SIG-M5 treated with dmso at 0.1 percent for 504 hours (cell line): ENCODE results near the gene ZNF275.
"Not testable (repeated sequence)": the region's sequence is repeated elsewhere in the genome, so short reads cannot be mapped to it uniquely, and the experiment has no call there.

ENCODE experiments used
- DNase-seq: peaks from one replicate; lab custom pipeline; 2025; ENCODE audit not compliant: unreplicated experiment; lab: John Stamatoyannopoulos, UW

The ZNF275 gene

GRCh38 chrX:153353416-153353815, 19.5 kb downstream of the ZNF275 start:
- DNase-seq: no peak

- DNase-seq: no peak
These were observed 23.9 kb downstream of the ZNF275 start for GRCh38 chrX:153357877-153358276.

GRCh38 chrX:153361781-153362397, 27.9 kb downstream of the ZNF275 start:
- no peak for DNase-seq

- no peak for DNase-seq
These were observed 31.7 kb downstream of the ZNF275 start for GRCh38 chrX:153365670-153366069.

- DNase-seq: no peak
These were observed 32.2 kb downstream of the ZNF275 start for GRCh38 chrX:153366119-153366518.

- no peak for DNase-seq
These were observed 33.1 kb downstream of the ZNF275 start for GRCh38 chrX:153366878-153367538.

- no peak for DNase-seq
These were observed 36.5 kb downstream of the ZNF275 start for GRCh38 chrX:153370293-153371055.

- DNase-seq: no peak
These were observed 37.3 kb downstream of the ZNF275 start for GRCh38 chrX:153371256-153371655.

- no peak for DNase-seq
These were observed 39.0 kb downstream of the ZNF275 start for GRCh38 chrX:153372949-153373348.

GRCh38 chrX:153374426-153374825, 40.5 kb downstream of the ZNF275 start:
- DNase-seq: no peak

- no peak for DNase-seq
These were observed 41.6 kb downstream of the ZNF275 start for GRCh38 chrX:153375571-153375970.

- DNase-seq: no peak
These were observed 43.8 kb downstream of the ZNF275 start for GRCh38 chrX:153377727-153378126.

- DNase-seq: no peak
These were observed 44.7 kb downstream of the ZNF275 start for GRCh38 chrX:153378607-153379006.

- DNase-seq: no peak
These were observed 45.6 kb downstream of the ZNF275 start for GRCh38 chrX:153379508-153379907.

- DNase-seq: no peak
These were observed 46.1 kb downstream of the ZNF275 start for GRCh38 chrX:153379971-153380581.

GRCh38 chrX:153380691-153381090, 46.7 kb downstream of the ZNF275 start:
- no peak for DNase-seq

GRCh38 chrX:153381684-153382532, 48.0 kb downstream of the ZNF275 start:
- DNase-seq: no peak

- DNase-seq: no peak
These were observed 48.9 kb downstream of the ZNF275 start for GRCh38 chrX:153382563-153383482.

- no peak for DNase-seq
These were observed 50.4 kb downstream of the ZNF275 start for GRCh38 chrX:153384390-153384789.

GRCh38 chrX:153384973-153385372, 51.0 kb downstream of the ZNF275 start:
- DNase-seq: not testable (repeated sequence)
